ENCODE measurements around the gene PRSS33. TPM values are rescaled to one million over a fixed set of nuclear protein-coding genes. Genes with fewer than 3 reads are reported as not detected.

The PRSS33 gene
- total and polyA plus RNA-seq, 9 of the 15 experiments (the other 6 are each of a cell fraction or from before 2014, with no cell fraction given): not detected

DNA sequence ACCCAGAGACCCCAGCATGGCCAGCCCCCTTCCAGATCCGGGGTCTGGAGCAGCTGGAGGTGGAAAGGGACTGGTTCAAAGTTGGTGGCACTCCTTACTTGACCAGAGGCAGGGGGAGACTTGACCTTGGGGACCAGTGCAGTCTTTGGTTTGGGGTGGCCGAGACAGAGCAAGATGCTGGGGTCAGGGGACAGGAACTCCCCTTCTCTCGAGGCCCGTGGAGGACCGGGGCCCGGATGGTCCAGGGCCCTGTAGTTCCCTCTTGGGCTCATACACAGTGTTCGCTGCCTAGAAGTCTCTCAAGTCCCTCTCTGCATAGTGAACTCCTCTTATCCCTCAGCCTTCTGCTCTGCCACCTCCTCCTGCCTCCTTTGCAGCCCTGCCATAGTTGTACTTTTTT lies 601 bp upstream of the PRSS33 start (continued):
- TF ChIP-seq ILK (tag; IDR thresholded peaks at IDR 0.05; ENCODE audit: borderline replicate concordance, low read depth) (no peak), GABPB2 (CRISPR knock-in tag; conservative IDR thresholded peaks at IDR 0.05) (no peak)
- TF ChIP-seq, protein P1, sequence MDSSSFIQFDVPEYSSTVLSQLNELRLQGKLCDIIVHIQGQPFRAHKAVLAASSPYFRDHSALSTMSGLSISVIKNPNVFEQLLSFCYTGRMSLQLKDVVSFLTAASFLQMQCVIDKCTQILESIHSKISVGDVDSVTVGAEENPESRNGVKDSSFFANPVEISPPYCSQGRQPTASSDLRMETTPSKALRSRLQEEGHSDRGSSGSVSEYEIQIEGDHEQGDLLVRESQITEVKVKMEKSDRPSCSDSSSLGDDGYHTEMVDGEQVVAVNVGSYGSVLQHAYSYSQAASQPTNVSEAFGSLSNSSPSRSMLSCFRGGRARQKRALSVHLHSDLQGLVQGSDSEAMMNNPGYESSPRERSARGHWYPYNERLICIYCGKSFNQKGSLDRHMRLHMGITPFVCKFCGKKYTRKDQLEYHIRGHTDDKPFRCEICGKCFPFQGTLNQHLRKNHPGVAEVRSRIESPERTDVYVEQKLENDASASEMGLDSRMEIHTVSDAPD (CRISPR knock-in tag; IDR thresholded peaks at IDR 0.05): no peak

DNA sequence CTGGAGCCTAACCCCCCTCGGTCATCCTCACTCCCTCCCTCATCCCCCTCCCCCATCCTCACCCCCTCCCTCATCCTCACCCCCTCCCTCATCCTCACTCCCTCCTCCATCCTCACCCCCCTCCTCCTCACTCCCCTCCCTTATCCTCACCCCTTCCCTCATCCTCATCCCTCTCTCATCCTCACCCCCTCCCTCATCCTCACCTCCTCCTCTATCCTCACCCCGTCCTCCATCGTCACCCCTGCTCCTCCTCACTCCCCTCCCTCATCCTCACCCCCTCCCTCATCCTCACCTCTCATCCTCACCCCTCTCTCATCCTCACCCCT lies 571 bp downstream of the PRSS33 start:
- Histone ChIP-seq H3K36me3 (ENCODE audit: control insufficient read depth, insufficient read depth, low read length) (no peaks in the 10 kb centered on the region), H3K9me3 (replicated peaks; ENCODE audit: control insufficient read depth, insufficient read depth, low read depth, low read length) (no peaks in the 10 kb centered on the region), H2AFZ (ENCODE audit: low read depth, low read length) (no peak overlapping the region), H3K9me1 (ENCODE audit: control insufficient read depth, insufficient read depth, low read length) (no peaks in the 10 kb centered on the region), H3K9ac (ENCODE audit: insufficient read depth in 1 of 2, low read depth in 2 of 2, low read length in 2 of 2) (no peak overlapping the region), H3K27me3 (ENCODE audit: control insufficient read depth in 2 of 2, insufficient read depth in 2 of 2, low read length in 2 of 2) (peaks cover 20 to 32% of the 10 kb centered on the region in 2 experiments; a peak in 4 of 5 replicates), H3K4me3 (no peak overlapping the region), H3K27ac (ENCODE audit: extremely low read depth, low read depth, low read length) (no peak overlapping the region), H3K79me2 (ENCODE audit: control insufficient read depth, insufficient read depth, low read length) (no peaks in the 10 kb centered on the region), H3K4me1 (replicated peaks in 1 of 2; ENCODE audit: control insufficient read depth in 2 of 2, insufficient read depth in 2 of 2, low read length in 2 of 2) (peaks cover 4 to 31% of the 10 kb centered on the region in 2 experiments; a peak in 4 of 5 replicates), H4K20me1 (replicated peaks; ENCODE audit: control insufficient read depth, insufficient read depth, low read length) (peaks cover 10% of the 10 kb centered on the region; the same call in 1 of the 2 replicates), H3K4me2 (ENCODE audit: insufficient read depth, low read length) (no peak overlapping the region)
- TF ChIP-seq ZNF263 (CRISPR knock-in tag; IDR thresholded peaks at IDR 0.05; ENCODE audit: borderline replicate concordance) (peak; percentile 85), SMARCC2 (IDR thresholded peaks at IDR 0.05; ENCODE audit: low read depth) (no peak)
- intact Hi-C loops (cut with micrococcal nuclease): no loop called here
- ChIA-PET POLR2A (no interaction called here), CTCF (ENCODE audit: low intra/inter-chr PET ratio) (no interaction called here)
- in situ Hi-C loops (cut with MboI): no loop called here
- ATAC-seq: no peak
- FAIRE-seq: no peak
- WGBS (ENCODE audit: insufficient coverage, low coverage, missing lambda C conversion rate): no CpG with 5 or more reads among the region's 3 CpGs
- no peak for DNase-seq (ENCODE audit: extremely low read depth in 1 of 4, low spot score in 3 of 4)
- no TSS peak for BruUV-seq (replicated peaks)

All from K562 (cell line).